HG03025 (cell line): ENCODE data around the gene C1QL2.

Source experiments
- ATAC-seq: cut with Tn5 transposase; IDR thresholded peaks from one replicate; pipeline ENCODE4 v1.9.1; 2021; ENCODE audit warnings: mild to moderate bottlenecking, moderate library complexity; ENCODE audit not compliant: unreplicated experiment, low FRiP score

C1QL2 gene

GRCh38 chr2:119180892-119181291 is 22.3 kb upstream of the C1QL2 start:
- no peak for ATAC-seq

DNA sequence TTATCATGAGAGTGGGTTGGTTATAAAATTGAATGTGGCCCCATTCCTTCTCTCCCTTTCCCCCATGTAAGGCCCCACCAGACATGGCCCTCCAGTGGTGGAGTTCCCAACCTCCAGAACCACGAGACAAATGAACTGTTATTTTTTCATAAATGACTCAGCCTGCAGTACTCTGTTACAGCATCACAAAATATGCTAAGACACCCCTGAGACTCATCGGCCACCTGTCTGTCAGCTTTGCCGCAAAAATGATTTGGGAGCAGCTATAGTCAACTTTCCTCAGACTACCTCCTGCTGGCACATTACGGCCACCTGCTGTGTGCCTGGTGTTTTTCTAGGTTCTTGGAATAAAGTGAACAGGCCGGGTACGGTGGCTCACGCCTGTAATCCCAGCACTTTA is 21.4 kb upstream of the C1QL2 start:
- ATAC-seq: no peak

DNA sequence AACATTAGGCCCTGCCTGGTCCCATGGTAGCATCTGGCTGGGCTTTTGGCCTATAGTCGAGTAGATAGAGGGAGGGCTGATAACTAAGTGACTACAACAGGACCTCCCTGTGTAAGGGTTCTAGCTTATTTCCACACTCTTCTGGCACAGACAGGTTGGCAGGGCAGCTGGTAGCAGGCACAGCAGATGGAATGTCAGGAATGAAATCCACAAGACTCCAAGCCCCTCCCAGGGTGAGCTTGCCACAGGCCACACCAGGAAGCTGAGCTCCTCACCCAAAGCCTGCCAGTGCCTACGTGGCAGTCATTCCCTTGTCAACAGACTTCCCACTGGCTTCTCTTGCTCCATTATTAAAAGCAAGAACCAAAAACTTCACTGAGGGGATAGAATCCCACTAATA is 20.7 kb upstream of the C1QL2 start:
- no peak for ATAC-seq

DNA sequence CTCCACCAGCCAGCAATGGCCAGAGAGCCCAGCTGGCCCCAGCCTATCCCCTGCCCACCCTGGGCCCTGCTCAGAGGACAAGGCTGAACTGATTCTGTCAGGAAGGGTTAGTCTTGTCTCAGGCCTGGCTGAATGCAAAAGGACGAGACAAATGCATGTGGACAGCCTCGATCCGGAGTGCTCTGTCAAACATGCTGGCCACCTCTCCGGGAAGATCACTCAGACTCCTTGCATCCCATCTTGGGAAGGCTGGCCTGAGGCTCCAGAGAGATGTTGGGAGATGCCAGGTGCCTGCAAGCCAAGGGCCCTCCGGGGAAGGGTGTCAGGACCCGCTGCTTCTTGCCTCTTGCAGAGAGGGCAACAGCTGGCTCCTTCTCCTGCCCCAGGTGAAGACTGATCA is 20.2 kb upstream of the C1QL2 start:
- no peak for ATAC-seq

- no peak for ATAC-seq
Observed at GRCh38 chr2:119177838-119178190, 19.3 kb upstream of the C1QL2 start.

- no peak for ATAC-seq
Observed at GRCh38 chr2:119177171-119177837, 18.8 kb upstream of the C1QL2 start.

GRCh38 chr2:119175517-119175916 is 17.0 kb upstream of the C1QL2 start:
- no peak for ATAC-seq

DNA sequence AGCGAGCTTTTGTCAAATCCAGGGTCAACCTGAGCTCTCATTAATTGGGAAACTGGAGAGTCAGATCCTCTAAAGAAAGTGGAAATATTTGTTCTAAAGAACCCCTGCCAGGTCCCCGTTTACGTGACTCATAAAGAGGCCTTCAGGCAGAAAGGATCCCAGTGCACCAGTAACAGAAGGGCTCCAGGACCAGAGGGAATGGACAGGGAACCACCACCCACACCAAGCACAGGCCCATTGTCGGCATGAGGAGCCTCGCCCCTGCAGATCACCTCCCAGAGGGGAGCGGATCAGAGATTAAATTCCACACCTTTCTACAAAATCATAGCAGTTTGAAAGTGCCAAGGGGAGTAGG is 16.4 kb upstream of the C1QL2 start:
- ATAC-seq: no peak

DNA sequence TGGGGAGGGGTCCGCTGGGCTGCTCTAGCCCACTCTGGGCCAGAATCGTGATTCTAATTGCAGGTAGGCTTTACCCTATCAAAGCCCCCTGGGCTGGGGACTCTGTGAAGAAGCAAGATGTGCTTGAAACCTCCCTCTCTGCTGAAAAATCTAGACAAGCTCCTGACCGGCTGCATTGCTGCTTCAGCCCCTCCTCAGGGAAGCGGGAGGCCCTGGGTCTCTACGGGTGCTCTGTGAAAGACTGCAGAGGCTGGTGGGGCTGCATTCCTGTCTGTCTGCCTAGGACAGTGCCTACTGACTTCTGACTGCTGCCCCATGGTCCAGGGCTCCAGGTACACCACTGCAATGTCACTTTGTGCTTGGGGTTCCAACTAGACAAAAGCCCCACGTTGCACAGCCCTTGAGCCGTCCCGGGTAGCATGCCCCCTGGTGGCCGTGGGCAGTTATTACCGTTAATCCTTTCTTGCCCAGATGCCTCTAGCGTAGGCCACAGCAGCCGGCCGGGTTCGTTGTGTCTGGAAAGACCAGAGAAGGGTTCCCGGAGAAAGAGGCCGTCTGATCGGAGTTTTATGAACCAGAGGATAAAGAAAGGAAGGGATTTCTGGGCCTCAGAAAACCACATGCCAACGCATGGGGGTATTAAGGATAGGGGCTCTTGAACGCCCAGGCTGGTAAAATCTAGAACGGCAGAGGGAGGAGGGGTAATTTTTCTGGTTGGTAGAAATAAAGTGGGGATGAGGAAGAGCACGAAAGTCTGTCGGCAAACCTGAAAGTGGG is 15.9 kb upstream of the C1QL2 start:
- ATAC-seq: peak; percentile 65

GRCh38 chr2:119173556-119174060 is 15.1 kb upstream of the C1QL2 start:
- no peak for ATAC-seq

- no peak for ATAC-seq
Observed at GRCh38 chr2:119170504-119170903, 12.0 kb upstream of the C1QL2 start.

DNA sequence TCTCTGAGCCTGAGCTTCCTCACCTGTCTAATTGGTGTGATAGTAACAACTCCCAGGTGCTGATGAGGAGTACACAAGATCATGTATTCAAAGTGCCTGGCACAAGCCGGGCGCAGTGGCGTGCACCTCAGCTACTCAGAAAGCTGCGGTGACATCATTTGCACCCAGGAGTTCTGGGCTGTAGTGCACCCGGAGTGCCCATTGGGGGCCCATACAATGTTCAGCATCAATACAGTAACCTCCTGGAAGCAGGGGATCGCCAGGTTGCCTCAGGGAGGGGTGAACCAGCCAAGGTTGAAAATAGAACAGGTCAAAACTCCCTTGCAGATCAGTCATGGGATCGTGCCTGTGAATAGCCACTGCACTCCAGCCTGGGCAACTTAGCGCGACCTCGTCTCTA is 11.2 kb upstream of the C1QL2 start:
- no peak for ATAC-seq

DNA sequence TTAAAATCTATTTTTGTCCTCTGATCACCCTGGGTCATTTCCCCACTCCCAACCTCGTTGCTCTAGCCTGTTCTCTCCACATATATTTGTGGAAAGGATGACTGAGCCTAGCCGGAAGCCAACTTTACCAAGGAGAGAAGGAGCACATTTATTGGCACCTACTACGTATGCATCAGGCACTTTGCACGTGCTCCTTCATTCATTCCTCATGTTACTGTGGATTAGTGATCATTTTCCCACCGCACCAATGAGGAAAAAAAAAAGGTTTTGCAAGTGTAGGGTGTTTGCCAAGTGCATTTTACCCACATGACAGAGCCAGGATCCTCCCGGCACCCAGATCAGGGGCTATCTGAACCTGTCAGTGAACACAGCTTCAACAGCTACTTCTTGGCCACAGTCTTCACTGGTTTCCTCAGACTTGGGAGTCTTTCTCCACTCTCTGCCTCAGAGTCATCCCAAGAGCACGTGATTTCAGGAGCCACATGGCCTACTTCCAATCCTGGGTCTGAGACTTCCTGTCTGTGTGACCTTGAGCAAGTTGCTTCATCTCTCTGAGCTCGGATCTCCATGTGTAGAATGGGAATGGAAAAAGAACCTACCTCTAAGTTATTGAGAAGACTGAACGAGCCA is 1.9 kb upstream of the C1QL2 start:
- no peak for ATAC-seq

GRCh38 chr2:119157850-119158511 is 570 bp downstream of the C1QL2 start:
- ATAC-seq: no peak

GRCh38 chr2:119156891-119157773 is 1.4 kb downstream of the C1QL2 start:
- ATAC-seq: no peak

DNA sequence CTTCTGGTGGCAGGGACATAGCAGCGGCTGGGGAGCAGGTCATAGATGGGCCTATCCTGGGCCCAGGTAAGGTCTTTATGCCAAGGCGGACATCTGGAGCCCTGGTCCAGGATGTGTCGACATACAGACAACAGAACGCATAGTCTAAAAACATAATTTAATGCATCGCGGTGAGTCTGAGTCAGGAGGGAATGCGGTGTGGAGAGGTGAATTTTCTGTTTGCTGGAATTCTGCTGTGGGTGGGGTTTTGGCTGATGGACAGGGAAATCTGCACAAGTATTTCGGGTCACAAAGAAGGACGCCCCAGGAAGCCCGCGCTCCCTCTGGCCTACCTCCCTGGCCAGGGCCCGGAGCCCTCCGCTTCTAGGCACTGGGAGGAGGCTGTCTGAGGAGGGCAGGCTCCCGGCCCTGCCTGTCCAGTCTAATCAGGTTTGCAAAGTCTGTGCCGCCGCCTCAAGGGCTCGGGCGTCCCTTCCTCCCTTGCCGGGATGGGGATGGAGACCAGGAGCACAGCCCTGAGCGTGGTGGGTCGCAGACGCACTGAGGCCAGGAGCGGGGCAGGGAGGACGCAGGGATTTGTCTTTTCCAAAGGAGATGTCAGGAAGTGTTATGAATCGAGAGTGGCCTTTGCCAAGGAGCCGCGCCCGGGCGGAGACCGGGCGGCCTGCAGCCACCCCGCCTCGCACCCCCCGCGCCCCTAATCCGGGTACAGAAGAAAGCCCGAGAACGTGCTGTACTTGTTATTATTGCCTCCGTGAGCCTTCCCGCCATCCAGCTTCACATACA is 2.3 kb downstream of the C1QL2 start:
- ATAC-seq: no peak

GRCh38 chr2:119155633-119156032 is 2.9 kb downstream of the C1QL2 start:
- ATAC-seq: no peak

DNA sequence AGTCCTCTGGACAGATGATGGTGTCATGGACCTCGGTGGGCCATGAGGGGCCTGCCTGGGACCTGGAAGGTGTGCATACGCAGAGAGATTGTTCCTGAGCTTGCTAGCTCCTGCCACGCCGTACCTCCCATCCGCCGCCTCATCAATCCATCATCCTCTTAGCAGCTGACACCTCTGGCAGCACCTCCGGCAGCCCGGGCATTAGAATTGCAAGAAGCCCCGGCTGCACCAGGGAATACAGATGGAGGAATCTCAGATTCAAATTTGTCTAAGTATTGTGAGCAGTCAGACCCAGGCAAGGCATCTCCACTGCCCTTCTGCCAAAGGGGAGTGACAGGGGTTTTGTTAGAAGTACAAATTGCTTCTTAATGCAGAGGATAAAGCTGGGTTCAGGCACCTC is 4.5 kb downstream of the C1QL2 start:
- no peak for ATAC-seq

- ATAC-seq: no peak
Observed at GRCh38 chr2:119149611-119150010, 8.9 kb downstream of the C1QL2 start.
